Activated CD4-positive, CD25-positive, alpha-beta regulatory T cell (primary cell): ENCODE measurements around the gene POLD2.
"Not testable (repeated sequence)": the region's sequence is repeated elsewhere in the genome, so short reads cannot be mapped to it uniquely, and the experiment has no call there.

Source experiments
- DNase-seq, 4 experiments: peaks; one replicate each; lab custom pipeline; 2025; lab: John Stamatoyannopoulos, UW

POLD2 gene

GRCh38 chr7:44139311-44140010, 16.1 kb upstream of the POLD2 start:
- DNase-seq, result no peak

GRCh38 chr7:44138698-44139097, 15.3 kb upstream of the POLD2 start:
- DNase-seq, result no peak

- no peak for DNase-seq
Measured at GRCh38 chr7:44136731-44137130, 13.4 kb upstream of the POLD2 start.

GRCh38 chr7:44134943-44135628, 11.7 kb upstream of the POLD2 start:
- DNase-seq, result no peak

- DNase-seq, result no peak
Measured at GRCh38 chr7:44133295-44133694, 9.9 kb upstream of the POLD2 start.

GRCh38 chr7:44132039-44132438, 8.7 kb upstream of the POLD2 start:
- no peak for DNase-seq

- DNase-seq, result no peak
Measured at GRCh38 chr7:44131173-44132029, 8.1 kb upstream of the POLD2 start.

GRCh38 chr7:44128721-44129582, 5.6 kb upstream of the POLD2 start:
- no peak for DNase-seq

- no peak for DNase-seq
Measured at GRCh38 chr7:44127161-44127560, 3.8 kb upstream of the POLD2 start.

- not testable (repeated sequence) for DNase-seq
Measured at GRCh38 chr7:44126574-44126973, 3.2 kb upstream of the POLD2 start.

- no peak for DNase-seq
Measured at GRCh38 chr7:44124822-44125202, 1.5 kb upstream of the POLD2 start.

GRCh38 chr7:44122529-44122928, 819 bp downstream of the POLD2 start:
- DNase-seq, result no peak

GRCh38 chr7:44121761-44122420, 1.5 kb downstream of the POLD2 start:
- DNase-seq, result no peak

- DNase-seq, result no peak
Measured at GRCh38 chr7:44120395-44120794, 3.0 kb downstream of the POLD2 start.

GRCh38 chr7:44119829-44120380, 3.4 kb downstream of the POLD2 start:
- no peak for DNase-seq

GRCh38 chr7:44117801-44118429, 5.4 kb downstream of the POLD2 start:
- DNase-seq, result no peak

GRCh38 chr7:44116789-44117666, 6.3 kb downstream of the POLD2 start:
- no peak for DNase-seq

GRCh38 chr7:44116087-44116788, 7.1 kb downstream of the POLD2 start:
- DNase-seq, result no peak
